Subcutaneous abdominal adipose tissue (tissue), 5 donors: ENCODE data around the gene CFAP43.

Source experiments
- H3K27ac ChIP-seq: one replicate; pipeline ENCODE4 v1.7.0; 2013; ENCODE audit warnings: low read depth, mild to moderate bottlenecking, inconsistent platforms, low read length, moderate library complexity
- H3K27me3 ChIP-seq, 5 donors: one replicate each; pipeline ENCODE4 v1.7.0; 2013; ENCODE audit warnings: low read length in 5 of 5, inconsistent platforms in 1 of 5; ENCODE audit not compliant: control insufficient read depth in 5 of 5, insufficient read depth in 4 of 5
- H3K36me3 ChIP-seq, 5 donors: one replicate each; pipeline ENCODE4 v1.7.0; 2013; ENCODE audit warnings: low read length in 5 of 5; ENCODE audit not compliant: control insufficient read depth in 5 of 5, insufficient read depth in 5 of 5
- H3K4me1 ChIP-seq, 5 donors: one replicate each; pipeline ENCODE4 v1.7.0; 2013; ENCODE audit warnings: low read length in 5 of 5, mild to moderate bottlenecking in 3 of 5, moderate library complexity in 1 of 5; ENCODE audit not compliant: control insufficient read depth in 5 of 5, insufficient read depth in 5 of 5
- H3K4me3 ChIP-seq, 5 donors: one replicate each; pipeline ENCODE4 v1.7.0; 2013; ENCODE audit warnings: low read length in 5 of 5, low read depth in 1 of 5
- H3K9ac ChIP-seq, 5 donors: one replicate each; pipeline ENCODE4 v1.7.0; 2013; ENCODE audit warnings: low read length in 5 of 5, mild to moderate bottlenecking in 4 of 5, moderate library complexity in 3 of 5
- H3K9me3 ChIP-seq, 5 donors: one replicate each; pipeline ENCODE4 v1.7.0; 2013; ENCODE audit warnings: low read length in 5 of 5; ENCODE audit not compliant: control insufficient read depth in 5 of 5
- donor health status: healthy.
- donor health status: healthy.
- donor health status: healthy.
- donor health status: healthy.
- donor health status: healthy.

Gene CFAP43

GRCh38 chr10:104092749-104093148, 139.4 kb downstream of the CFAP43 start:
- H3K27me3 ChIP-seq = no peaks in the 10 kb centered on the region
- H3K9ac ChIP-seq = no peak overlapping the region
- H3K9me3 ChIP-seq = peaks cover 0 to 8% (median 0%) of the 10 kb centered on the region in 5 donors
- H3K36me3 ChIP-seq = no peaks in the 10 kb centered on the region
- H3K4me1 ChIP-seq = no peaks in the 10 kb centered on the region
- H3K4me3 ChIP-seq = no peak overlapping the region
- H3K27ac ChIP-seq = no peak overlapping the region

- no peak overlapping the region for H3K4me3 ChIP-seq
- H3K4me1 ChIP-seq = no peaks in the 10 kb centered on the region
- peaks cover 0 to 2% (median 0%) of the 10 kb centered on the region in 5 donors for H3K9me3 ChIP-seq
- H3K27me3 ChIP-seq = no peaks in the 10 kb centered on the region
- H3K36me3 ChIP-seq = no peaks in the 10 kb centered on the region
- no peak overlapping the region for H3K9ac ChIP-seq
- no peak overlapping the region for H3K27ac ChIP-seq
Measured at GRCh38 chr10:104090611-104091010, 141.6 kb downstream of the CFAP43 start.

DNA sequence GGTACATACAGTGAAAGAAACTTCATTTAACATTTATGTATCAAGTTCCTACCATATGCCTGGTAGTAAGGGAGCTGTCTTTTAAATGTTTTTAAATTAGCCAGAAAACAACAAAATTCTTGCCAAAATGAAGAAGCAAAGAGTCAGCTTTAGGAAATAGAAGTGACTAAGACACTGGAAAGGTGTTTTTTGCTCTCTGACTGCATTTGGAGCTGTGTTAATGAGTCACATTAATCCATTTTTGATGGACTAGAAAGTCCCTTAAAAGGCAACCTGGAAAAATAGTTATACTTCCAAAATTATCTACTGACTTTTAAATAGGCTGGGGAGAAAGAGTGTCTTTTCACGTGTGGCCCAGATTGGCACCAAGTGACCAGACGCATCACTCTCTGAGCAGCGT, 142.5 kb downstream of the CFAP43 start:
- H3K27me3 ChIP-seq = no peaks in the 10 kb centered on the region
- H3K36me3 ChIP-seq = no peaks in the 10 kb centered on the region
- H3K9me3 ChIP-seq = peaks cover 0 to 2% (median 0%) of the 10 kb centered on the region in 5 donors
- H3K4me1 ChIP-seq = no peaks in the 10 kb centered on the region
- no peak overlapping the region for H3K27ac ChIP-seq
- no peak overlapping the region for H3K9ac ChIP-seq
- H3K4me3 ChIP-seq = no peak overlapping the region

DNA sequence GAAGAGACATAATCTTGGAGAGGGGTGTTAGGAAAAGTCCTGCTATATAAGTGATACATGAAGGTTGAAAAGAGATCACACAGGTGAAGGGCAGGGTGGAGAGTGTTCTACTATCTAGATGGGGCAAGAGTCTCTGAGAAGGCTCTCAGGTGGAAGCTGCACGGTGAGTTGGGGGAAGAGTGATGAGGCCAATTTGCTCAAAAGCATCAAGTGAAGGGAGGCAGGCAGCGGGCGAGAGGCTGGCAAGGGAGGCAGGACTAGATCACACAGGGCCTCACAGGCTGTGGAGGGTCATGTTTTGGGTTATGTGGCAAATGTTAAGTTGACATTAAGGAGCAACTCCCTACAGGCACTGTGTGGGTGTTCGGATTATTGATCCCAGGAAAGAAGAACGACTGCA, 143.9 kb downstream of the CFAP43 start:
- Histone ChIP-seq H3K4me3 (no peak overlapping the region), H3K27ac (no peak overlapping the region), H3K4me1 (no peaks in the 10 kb centered on the region), H3K9me3 (no peaks in the 10 kb centered on the region), H3K9ac (no peak overlapping the region), H3K27me3 (no peaks in the 10 kb centered on the region), H3K36me3 (no peaks in the 10 kb centered on the region)

GRCh38 chr10:104085801-104086400, 146.3 kb downstream of the CFAP43 start, which contains the start of gene COL17A1:
COL17A1 (minus strand) TSS chr10:104085880; CDS start chr10:104080673, 5,207 bp downstream.
- Histone ChIP-seq H3K4me3 (no peak within 1 kb of the TSS), H3K9me3 (no peaks in the 10 kb centered on the region), H3K27me3 (peaks cover 0 to 2% (median 0%) of the 10 kb centered on the region in 5 donors), H3K27ac (no peak within 1 kb of the TSS), H3K4me1 (no peaks in the 10 kb centered on the region), H3K36me3 (no peaks in the 10 kb centered on the region), H3K9ac (no peak within 1 kb of the TSS)

- peaks cover 0 to 2% (median 0%) of the 10 kb centered on the region in 5 donors for H3K27me3 ChIP-seq
- no peaks in the 10 kb centered on the region for H3K4me1 ChIP-seq
- no peak overlapping the region for H3K9ac ChIP-seq
- H3K27ac ChIP-seq = no peak overlapping the region
- no peaks in the 10 kb centered on the region for H3K9me3 ChIP-seq
- no peaks in the 10 kb centered on the region for H3K36me3 ChIP-seq
- H3K4me3 ChIP-seq = no peak overlapping the region
Measured at GRCh38 chr10:104084482-104085142, 147.6 kb downstream of the CFAP43 start.

DNA sequence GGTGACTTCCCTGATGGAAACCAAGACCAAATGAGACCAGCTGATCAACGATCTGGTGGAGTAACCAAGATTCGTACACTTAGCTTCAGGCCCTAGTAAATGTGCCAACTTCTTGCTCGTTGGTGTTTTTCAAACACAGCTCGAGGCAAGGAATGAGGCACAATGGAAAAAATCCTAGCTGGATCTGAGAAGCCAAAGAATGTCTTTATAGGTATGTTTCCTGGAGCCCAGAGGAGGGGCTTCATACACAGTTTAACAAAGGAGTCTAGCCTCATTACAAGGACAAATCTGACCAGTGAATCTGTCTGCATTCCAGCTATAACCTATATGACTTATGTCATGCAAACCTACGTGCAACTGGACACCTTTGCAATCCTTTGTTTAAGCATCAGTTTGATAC, 150.2 kb downstream of the CFAP43 start:
- peaks cover 0 to 8% (median 5%) of the 10 kb centered on the region in 5 donors for H3K4me1 ChIP-seq
- no peak overlapping the region for H3K27ac ChIP-seq
- H3K9me3 ChIP-seq = no peaks in the 10 kb centered on the region
- H3K27me3 ChIP-seq = peaks cover 0 to 2% (median 0%) of the 10 kb centered on the region in 5 donors
- H3K36me3 ChIP-seq = no peaks in the 10 kb centered on the region
- no peak overlapping the region for H3K4me3 ChIP-seq
- no peak overlapping the region for H3K9ac ChIP-seq

DNA sequence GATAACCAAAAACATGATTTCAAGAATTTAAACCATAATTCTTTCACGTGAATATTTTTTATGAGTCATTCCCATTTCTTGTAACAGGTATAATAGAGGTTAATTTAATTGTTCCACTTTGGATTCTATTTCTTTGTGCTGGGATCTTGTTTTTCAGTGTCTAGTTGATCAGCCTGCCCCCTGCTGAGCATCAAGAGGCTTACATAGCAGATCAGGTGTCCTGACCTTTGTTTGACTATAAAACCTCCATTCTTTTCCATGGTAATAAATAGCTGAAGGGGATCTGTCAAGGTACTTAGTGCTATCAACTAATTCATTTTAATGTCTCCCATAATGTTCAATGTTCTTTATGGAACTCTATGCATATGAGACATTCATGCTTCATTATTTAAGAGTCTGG, 151.4 kb downstream of the CFAP43 start:
- Histone ChIP-seq H3K27ac (no peak overlapping the region), H3K36me3 (no peaks in the 10 kb centered on the region), H3K4me3 (no peak overlapping the region), H3K27me3 (peaks cover 0 to 2% (median 0%) of the 10 kb centered on the region in 5 donors), H3K4me1 (peaks cover 2 to 18% (median 10%) of the 10 kb centered on the region in 5 donors), H3K9me3 (no peaks in the 10 kb centered on the region), H3K9ac (no peak overlapping the region)
